ENCODE results near the gene ESRRG. TPM values are rescaled to one million over a fixed set of nuclear protein-coding genes. Genes with fewer than 3 reads are reported as not detected.

ESRRG gene
- total and polyA plus RNA-seq, 2 of the 8 experiments (the other 6 are each of a cell fraction or from before 2014, with no cell fraction given): 0.59 to 1.4 TPM

GRCh38 chr1:216485042-216485441 is 238.2 kb downstream of the ESRRG start:
- no peaks in the 10 kb centered on the region for H3K79me2 ChIP-seq (ENCODE audit: control insufficient read depth in 1 of 2, insufficient read depth in 2 of 2, low read length in 2 of 2)
- no peak overlapping the region for H3K4me2 ChIP-seq (ENCODE audit: insufficient read depth in 1 of 2, low read depth in 2 of 2, low read length in 2 of 2)
- H3K23ac ChIP-seq (ENCODE audit: insufficient read length): no peak overlapping the region
- no peak overlapping the region for H3K4ac ChIP-seq (replicated peaks; ENCODE audit: insufficient read length, low read depth, low read length)
- no peak overlapping the region for H2BK15ac ChIP-seq (ENCODE audit: low read length)
- no peak overlapping the region for H3K4me3 ChIP-seq (ENCODE audit: extremely low read depth in 1 of 4, insufficient read depth in 2 of 4, low read depth in 3 of 4, low read length in 4 of 4)
- FAIRE-seq (no peak), DNase-seq (ENCODE audit: low read depth in 1 of 2, low spot score in 2 of 2) (no peak)
- H2BK5ac ChIP-seq (ENCODE audit: low read depth, low read length): no peak overlapping the region
- H3K36me3 ChIP-seq (ENCODE audit: control insufficient read depth in 2 of 4, insufficient read depth in 4 of 4, low read length in 3 of 4): no peaks in the 10 kb centered on the region; a peak in 1 of 8 replicates
- H2AK5ac ChIP-seq (ENCODE audit: low read depth, low read length): no peak overlapping the region
- H3K14ac ChIP-seq (ENCODE audit: insufficient read length): no peak overlapping the region
- no peak overlapping the region for H2BK20ac ChIP-seq (ENCODE audit: low read length)
- H2BK120ac ChIP-seq (replicated peaks; ENCODE audit: low read depth, low read length): no peak overlapping the region
- H2BK12ac ChIP-seq (ENCODE audit: low read depth, low read length): no peak overlapping the region
- no peak overlapping the region for H4K8ac ChIP-seq (ENCODE audit: extremely low read depth, insufficient read depth, low read length)
- WGBS, 2 experiments (ENCODE audit: extremely low coverage in 1 of 2, insufficient coverage in 1 of 2, insufficient read length in 1 of 2, insufficient replicate concordance in 2 of 2, low coverage in 1 of 2, low lambda C conversion rate in 2 of 2, missing lambda C conversion rate in 1 of 2): 88% methylated on average over 1 of the region's 1 CpG; no CpG with 5 or more reads in 1 of the 2 experiments
- no peak overlapping the region for H3K18ac ChIP-seq (ENCODE audit: extremely low read depth, low read length)
- no peaks in the 10 kb centered on the region for H3K9me3 ChIP-seq (ENCODE audit: insufficient read depth in 2 of 2, low read depth in 1 of 2, low read length in 1 of 2)
- no peak overlapping the region for H3K56ac ChIP-seq (replicated peaks; ENCODE audit: insufficient read length, low read depth, low read length)
- no peak overlapping the region for H3K9ac ChIP-seq (replicated peaks in 1 of 4; ENCODE audit: extremely low read depth in 1 of 4, low read depth in 3 of 4, low read length in 3 of 4)
- no peak overlapping the region for H2AFZ ChIP-seq (ENCODE audit: low read length)
- ChIA-PET POLR2A (ENCODE audit: partially characterized antibody) (no interaction called here), CTCF (ENCODE audit: partially characterized antibody) (interaction anchor here (0.7 kb wide), 1 partner anchor 1731 kb away, joined by 3 read pairs; no protein-coding TSS in a partner anchor)
- no peaks in the 10 kb centered on the region for H3K23me2 ChIP-seq (ENCODE audit: low read depth, low read length)
- H3K27me3 ChIP-seq (replicated peaks in 1 of 4; ENCODE audit: control insufficient read depth in 3 of 4, extremely low read depth in 1 of 4, insufficient read depth in 3 of 4, low read length in 3 of 4): no peaks in the 10 kb centered on the region
- H3K4me1 ChIP-seq (replicated peaks in 1 of 4; ENCODE audit: control insufficient read depth in 3 of 4, insufficient read depth in 4 of 4, low read length in 3 of 4): no peaks in the 10 kb centered on the region
- TF ChIP-seq, protein P1, sequence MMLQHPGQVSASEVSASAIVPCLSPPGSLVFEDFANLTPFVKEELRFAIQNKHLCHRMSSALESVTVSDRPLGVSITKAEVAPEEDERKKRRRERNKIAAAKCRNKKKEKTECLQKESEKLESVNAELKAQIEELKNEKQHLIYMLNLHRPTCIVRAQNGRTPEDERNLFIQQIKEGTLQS (IDR thresholded peaks at IDR 0.05; ENCODE audit: insufficient read depth, low read depth, low read length): no peak
- no peak for TF ChIP-seq HDAC6 (IDR thresholded peaks at IDR 0.05; ENCODE audit: low read depth, low read length)
- no peak for TF ChIP-seq CBX8 (IDR thresholded peaks at IDR 0.05; ENCODE audit: borderline replicate concordance, low read depth, low read length)
- no peak for TF ChIP-seq CREB1 (IDR thresholded peaks at IDR 0.05)
- no peak for TF ChIP-seq TEAD4 (IDR thresholded peaks at IDR 0.05; ENCODE audit: low read depth, low read length)
- TF ChIP-seq SUZ12 (IDR thresholded peaks at IDR 0.05; ENCODE audit: low read length): no peak
- no peak for TF ChIP-seq HDAC2 (IDR thresholded peaks at IDR 0.05; ENCODE audit: borderline replicate concordance in 1 of 2, low read depth in 2 of 2, low read length in 2 of 2)
- TF ChIP-seq KDM1A (IDR thresholded peaks at IDR 0.05; ENCODE audit: borderline replicate concordance, low read length): no peak
- no peak for TF ChIP-seq MAX (IDR thresholded peaks at IDR 0.05)
- no peak for TF ChIP-seq JUND (IDR thresholded peaks at IDR 0.05; ENCODE audit: low read length)
- no peak for TF ChIP-seq EP300 (IDR thresholded peaks at IDR 0.05; ENCODE audit: borderline replicate concordance in 1 of 2, low read depth in 2 of 2, low read length in 2 of 2)
- TF ChIP-seq PHF8 (conservative IDR thresholded peaks at IDR 0.05; ENCODE audit: low read depth, low read length): no peak
- TF ChIP-seq BACH1 (IDR thresholded peaks at IDR 0.05; ENCODE audit: low read length): no peak
- TF ChIP-seq SP2 (IDR thresholded peaks at IDR 0.05; ENCODE audit: low read length): no peak
- H4K20me1 ChIP-seq (replicated peaks in 1 of 2; ENCODE audit: control insufficient read depth in 1 of 2, insufficient read depth in 2 of 2, low read length in 2 of 2): no peaks in the 10 kb centered on the region
- no peak overlapping the region for H4K5ac ChIP-seq (ENCODE audit: insufficient read length, low read depth, low read length)
- no peaks in the 10 kb centered on the region for H3K79me1 ChIP-seq (ENCODE audit: low read depth, low read length)
- H4K91ac ChIP-seq (replicated peaks; ENCODE audit: insufficient read length, low read length): no peak overlapping the region
- H3K27ac ChIP-seq (ENCODE audit: low read depth, low read length): no peak overlapping the region

Data from H1 (cell line).